A673 (cell line): ENCODE measurements around the gene STK40.

Experiments
- CTCF ChIP-seq: fragments of 300-800, 200-600 bp; sonication (generic); conservative IDR thresholded peaks from 2 replicates; pipeline ENCODE4 v1.5.1; 2017; ENCODE audit warnings: low read depth, mild to moderate bottlenecking, antibody characterized with exemption, low read length, moderate library complexity, mixed read lengths
- EZH2 ChIP-seq: fragments of 200-600 bp; sonication (generic); IDR thresholded peaks from 2 replicates; pipeline ENCODE4 v1.6.1; 2017; ENCODE audit warnings: borderline replicate concordance, low read depth, mild to moderate bottlenecking, mixed read lengths, antibody characterized with exemption, low read length; ENCODE audit not compliant: poor library complexity, severe bottlenecking

- TF ChIP-seq CTCF (no peak), EZH2 (no peak)
These were observed 35.0 kb downstream of the STK40 start for GRCh38 chr1:36350659-36351226.
